GM12875 (cell line): ENCODE data around the gene HEATR9.
"Not testable (repeated sequence)": the region's sequence is repeated elsewhere in the genome, so short reads cannot be mapped to it uniquely, and the experiment has no call there.

ENCODE experiments used
- H3K4me3 ChIP-seq: one replicate; pipeline ENCODE4 v1.5.1; 2011; ENCODE audit warnings: low read depth, low read length, control low read depth
- CTCF ChIP-seq: IDR thresholded peaks from 2 replicates; pipeline ENCODE4 v1.5.1; 2011; ENCODE audit warnings: low read depth, mild to moderate bottlenecking, control low read depth, inconsistent platforms, low read length, moderate library complexity, borderline replicate concordance; ENCODE audit not compliant: insufficient read depth

HEATR9 gene

DNA sequence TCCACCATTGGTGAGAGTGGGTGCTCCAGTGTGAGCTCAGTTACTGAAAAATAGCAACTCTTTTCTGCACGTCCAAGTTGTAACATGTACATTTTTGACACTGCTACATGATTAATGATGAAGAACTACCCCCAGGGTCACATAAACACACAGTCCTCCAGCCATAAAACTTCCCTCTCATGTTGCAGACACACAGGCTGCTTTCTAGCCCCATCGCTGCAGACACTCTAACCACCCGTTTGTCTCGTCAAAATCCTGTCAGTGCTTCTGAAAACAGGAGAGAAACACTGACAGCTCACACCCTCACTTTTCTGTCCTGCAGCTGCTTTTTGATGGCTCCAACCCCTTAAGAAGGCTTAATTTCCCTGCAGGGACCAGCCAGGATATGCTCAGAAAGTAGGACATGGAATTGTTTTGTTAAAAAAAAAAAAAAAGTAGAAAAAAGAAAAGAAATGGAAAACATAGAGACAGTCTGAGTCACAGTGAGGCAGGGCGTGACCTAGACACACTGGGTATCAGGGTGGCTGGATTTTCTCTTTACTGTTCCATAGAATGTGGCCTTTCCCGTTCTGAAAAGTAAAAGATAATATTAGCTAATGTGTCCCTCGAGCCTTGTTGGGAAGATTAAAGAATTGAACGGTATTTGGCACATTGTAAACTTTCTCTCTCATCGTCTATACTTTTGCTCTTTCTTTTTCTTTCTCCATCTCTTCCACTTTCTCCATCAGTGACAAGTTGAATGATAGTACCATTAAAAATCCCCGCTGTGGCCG, 32.2 kb upstream of the HEATR9 start:
- no peak for TF ChIP-seq CTCF

DNA sequence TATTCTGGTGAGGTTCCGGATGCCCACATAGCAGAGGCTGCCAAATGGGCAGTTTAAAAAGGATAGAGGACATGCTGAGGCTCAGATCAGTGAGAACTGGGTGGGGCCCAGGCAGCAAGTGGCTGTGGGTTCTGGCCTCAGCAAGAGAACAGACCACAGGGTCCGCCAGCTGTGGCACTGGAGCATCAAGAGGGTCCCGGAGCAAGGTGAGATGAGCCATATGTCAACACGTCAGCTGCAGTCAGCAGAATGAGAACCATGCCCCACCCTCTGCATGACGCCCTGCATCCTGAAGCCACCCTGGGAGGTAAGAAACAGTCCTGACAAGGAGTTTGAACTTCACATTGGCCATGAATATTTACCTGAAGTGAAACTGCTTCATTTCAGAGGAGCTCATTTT, 31.6 kb upstream of the HEATR9 start:
- TF ChIP-seq CTCF = no peak
- H3K4me3 ChIP-seq = no peak overlapping the region

More for the DNA sequence above, 32.2 kb upstream of the HEATR9 start:
- H3K4me3 ChIP-seq = no peak overlapping the region

GRCh38 chr17:35898283-35899070, 29.8 kb upstream of the HEATR9 start:
- TF ChIP-seq CTCF = no peak
- H3K4me3 ChIP-seq = no peak overlapping the region

DNA sequence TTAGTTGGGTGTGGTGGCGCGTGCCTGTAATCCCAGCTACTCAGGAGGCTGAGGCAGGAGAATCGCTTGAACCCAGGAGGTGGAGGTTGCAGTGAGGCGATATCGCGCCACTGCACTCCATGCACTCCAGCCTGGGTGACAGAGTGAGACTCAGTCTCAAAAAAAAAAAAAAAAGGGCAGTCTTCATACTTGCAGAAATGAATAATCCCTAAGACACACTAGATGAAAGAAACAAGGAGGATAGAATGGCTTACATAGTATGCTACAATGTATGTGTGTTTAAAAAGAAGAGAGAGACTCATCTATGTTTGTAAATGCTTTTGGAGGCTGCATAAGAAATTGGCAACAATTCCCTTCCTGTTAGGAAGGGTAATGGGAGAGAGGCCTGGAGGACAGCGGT, 29.1 kb upstream of the HEATR9 start:
- H3K4me3 ChIP-seq = not testable (repeated sequence)

DNA sequence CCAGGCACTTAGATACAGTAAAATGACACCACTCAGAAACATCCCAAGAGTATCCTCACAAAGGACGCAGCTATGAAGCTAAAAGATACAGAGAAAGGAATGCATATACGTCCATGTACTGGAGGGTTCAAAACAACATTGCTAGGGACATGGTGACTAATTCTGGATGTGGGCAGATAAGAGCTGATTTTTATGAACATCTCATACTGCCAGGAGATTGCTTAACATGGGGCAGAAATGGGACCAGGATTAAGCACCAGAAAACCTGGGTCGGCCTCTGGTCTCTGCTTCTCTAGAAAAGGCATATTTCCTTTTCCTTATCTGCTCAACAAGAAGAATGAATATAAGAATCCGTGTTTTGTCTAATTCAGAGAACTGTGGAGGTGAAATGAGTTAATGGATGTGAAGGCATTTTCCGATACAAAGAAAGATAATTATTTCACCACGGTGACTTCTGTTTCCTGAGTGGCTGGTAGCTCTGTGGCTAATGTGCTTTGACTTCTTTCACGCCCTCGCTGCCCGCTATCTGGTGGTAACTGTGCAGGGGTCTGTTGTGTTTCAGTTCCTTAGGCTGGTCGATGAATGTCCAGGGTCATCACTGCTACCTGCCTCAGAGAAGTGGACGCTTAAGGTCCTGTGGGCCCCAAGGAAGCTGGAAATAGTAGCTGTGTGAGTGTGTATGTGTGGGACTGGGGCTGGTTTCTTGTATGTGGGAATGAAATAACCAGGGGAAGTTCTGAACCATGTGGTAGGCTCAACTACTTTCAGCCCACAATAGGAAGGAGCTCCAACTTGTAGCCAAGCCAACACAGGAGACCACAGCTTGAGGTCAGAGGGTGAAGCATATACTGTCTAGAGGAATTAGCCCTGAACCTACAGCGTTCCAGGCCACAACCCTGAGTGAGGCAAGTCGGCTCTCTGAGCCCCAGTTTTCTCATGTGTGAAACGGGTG, 27.2 kb upstream of the HEATR9 start:
- no peak overlapping the region for H3K4me3 ChIP-seq
- TF ChIP-seq CTCF = no peak

GRCh38 chr17:35894206-35894605, 25.5 kb upstream of the HEATR9 start:
- TF ChIP-seq CTCF = no peak

GRCh38 chr17:35893751-35894150, 25.1 kb upstream of the HEATR9 start:
- H3K4me3 ChIP-seq = no peak overlapping the region
- TF ChIP-seq CTCF = no peak

More at GRCh38 chr17:35894206-35894605, 25.5 kb upstream of the HEATR9 start:
- H3K4me3 ChIP-seq = no peak overlapping the region
